Measurements from ENCODE around the gene ZNF780A.
"Not testable (repeated sequence)": the region's sequence is repeated elsewhere in the genome, so short reads cannot be mapped to it uniquely, and the experiment has no call there.

ZNF780A gene

DNA sequence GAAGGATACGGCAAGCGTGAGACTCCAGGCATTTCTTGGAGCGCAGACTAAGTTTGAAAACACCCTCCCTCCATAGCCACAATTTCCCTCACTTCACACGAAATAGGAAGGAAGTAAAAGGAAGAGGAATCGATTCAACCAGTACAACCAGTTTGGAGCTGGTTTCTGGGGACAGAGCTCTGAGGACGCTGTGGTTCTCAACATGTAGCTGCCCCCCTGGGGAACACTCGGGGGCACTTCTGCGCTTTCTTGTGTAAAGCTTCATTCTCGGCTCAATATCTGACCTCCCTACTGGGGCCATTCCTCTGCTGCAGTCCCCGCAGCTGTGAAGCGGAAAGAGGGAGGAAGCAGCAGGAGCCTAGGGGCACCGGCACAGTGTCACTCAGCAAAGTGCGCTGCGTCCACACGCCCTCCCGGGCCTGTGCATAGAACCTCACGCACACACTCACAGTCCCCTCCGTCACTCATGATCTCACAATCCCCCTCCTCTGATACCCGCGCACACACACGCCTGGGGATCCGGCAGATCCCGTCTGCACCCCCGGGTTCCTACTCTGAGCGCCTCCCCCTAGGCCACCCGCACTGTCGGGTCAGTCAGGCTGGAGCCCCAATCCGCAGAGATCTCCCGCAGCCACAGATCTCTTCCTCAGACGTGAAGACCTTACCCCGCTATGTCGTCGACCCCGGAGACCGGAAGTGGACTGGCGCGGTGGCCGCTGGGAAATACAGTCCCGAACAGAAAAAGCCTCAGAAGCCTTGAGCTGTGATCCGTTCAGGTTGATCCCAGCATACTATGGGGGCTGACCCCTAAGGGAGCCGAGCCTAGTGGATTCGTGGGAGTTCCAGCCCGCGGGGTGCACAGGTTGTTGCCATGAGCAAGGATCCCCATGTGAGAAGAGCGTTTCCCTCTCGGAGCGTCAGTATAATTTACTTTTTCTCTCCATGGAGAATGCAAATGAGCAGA is at the start of gene ZNF780A:
ZNF780A (minus strand) TSS at position 703 of the 964 bp plus-strand sequence. CDS start 6,190 bp downstream, outside the sequence.
- DNase-seq: peak; percentile 77

DNA sequence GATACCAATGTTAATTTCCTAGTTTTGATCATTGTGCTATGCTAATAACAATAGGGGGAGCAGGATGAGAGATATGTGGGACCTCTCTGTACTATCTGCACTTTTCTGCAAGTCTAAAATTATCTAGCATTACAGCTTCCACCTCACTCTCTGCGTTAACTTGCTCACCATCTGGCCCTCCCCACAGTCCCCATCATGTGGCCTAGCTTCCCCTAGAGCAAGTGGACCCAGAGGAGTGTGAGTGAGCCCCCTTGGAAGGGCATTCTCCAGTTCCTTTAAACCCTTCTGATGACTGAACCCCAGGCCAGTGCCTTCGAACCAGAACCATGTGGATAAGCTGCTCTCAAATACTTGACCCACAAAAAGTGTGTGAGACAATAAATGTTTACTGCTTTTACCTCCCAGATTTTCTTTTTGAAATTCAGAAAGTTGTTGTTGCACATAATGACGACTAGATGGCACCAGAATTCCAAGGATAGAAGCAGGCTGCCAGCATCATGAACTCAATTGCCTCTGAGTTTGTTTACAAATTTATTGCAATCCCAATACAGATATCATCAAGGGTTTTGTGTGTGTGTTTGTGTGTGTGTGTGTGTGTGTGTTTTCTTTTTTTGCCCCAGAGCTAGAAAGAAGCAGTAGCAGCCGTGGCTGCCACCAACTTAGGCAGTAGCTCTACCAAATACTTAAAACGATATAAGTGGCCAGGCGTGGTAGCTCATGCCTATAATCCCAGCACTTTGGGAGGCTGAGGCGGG is 49.0 kb upstream of the ZNF780A start:
- peak; percentile 65 for DNase-seq

DNA sequence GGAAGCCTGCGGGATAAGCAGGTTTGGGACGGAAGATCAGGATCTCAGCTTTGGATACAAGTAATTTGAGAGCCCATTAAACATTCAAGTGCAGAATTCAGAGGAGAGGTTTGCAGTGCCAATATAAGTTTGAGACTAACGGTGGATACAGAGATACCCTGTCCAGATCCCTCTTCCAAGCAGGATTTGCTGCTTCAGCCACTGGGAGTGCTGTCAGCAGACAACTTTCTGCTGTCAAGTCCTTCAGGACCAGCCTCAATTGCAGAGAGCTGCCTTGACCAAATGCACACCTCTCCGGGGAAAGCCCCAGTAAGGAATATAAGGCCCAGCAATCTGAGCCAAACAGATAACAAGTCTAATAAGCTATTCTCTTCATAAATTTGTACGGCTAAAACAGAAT is 46.1 kb upstream of the ZNF780A start:
- no peak for DNase-seq

DNA sequence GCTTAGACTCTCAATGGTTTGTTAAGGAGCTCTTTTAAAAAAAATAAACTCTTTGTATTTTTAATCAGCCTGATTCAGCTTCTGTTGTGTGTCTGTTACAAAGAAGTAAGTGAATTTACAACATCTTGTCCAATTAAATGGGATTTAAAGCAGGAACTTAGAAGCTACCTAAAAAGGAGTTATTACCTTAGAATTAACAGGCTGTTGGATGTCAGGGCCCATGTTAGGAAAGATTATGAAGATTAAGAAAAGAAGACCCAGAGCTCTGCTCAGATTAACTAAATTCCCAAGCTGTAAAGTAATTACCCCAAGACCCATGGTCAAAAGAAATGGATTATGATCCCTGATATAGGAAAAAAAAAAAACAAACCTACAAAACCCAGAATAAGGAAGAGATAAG is 44.1 kb upstream of the ZNF780A start:
- DNase-seq: no peak

DNA sequence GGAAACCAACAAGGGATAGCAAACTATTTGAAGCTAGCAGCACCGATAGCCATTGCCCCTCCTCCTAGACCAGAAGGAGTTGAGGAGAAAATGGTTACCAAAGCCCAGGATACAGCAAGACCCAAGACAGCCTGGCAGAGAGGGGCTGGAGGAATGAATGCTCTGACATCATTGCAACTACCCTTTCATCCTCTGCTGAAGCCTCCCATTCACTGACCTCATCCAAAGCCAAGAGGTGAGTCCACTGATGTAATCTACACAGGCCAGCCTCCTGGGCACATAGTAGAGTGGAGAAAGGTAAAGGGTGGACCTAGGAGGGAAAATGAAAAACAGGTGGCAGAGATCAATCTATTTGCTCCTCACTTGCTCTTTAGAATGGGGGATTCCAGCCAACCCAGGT is 42.7 kb upstream of the ZNF780A start:
- no peak for DNase-seq

DNA sequence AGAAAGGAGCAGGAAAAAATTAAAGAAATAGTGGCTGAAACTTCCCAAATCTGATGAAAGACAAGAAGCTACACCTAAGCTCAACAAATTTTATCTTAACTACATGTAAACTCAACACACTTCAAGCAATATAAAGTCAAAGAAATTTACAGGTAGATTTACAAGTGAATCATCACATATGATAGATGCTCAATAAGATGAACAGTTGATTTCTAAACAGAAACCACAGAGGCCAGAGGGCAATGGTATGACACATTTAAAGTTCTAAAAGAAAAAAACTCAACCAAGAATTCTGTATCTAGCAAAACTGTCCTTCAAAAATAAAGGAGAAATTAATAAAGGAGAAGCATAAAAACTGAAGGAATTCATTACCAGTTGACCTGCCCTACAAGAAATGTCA is 39.3 kb upstream of the ZNF780A start:
- no peak for DNase-seq

GRCh38 chr19:40129425-40129824 is 38.7 kb upstream of the ZNF780A start:
- no peak for DNase-seq

GRCh38 chr19:40128991-40129390 is 38.2 kb upstream of the ZNF780A start:
- DNase-seq: no peak

- no peak for DNase-seq
Measured at GRCh38 chr19:40119380-40119779, 28.6 kb upstream of the ZNF780A start.

DNA sequence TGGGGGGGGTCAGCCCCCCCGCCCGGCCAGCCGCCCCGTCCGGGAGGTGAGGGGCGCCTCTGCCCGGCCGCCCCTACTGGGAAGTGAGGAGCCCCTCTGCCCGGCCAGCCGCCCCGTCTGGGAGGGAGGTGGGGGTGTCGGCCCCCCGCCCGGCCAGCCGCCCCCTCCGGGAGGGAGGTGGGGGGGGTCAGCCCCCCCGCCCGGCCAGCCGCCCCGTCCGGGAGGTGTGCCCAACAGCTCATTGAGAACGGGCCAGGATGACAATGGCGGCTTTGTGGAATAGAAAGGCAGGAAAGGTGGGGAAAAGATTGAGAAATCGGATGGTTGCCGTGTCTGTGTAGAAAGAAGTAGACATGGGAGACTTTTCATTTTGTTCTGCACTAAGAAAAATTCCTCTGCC is 27.9 kb upstream of the ZNF780A start:
- not testable (repeated sequence) for DNase-seq

GRCh38 chr19:40116075-40116474 is 25.3 kb upstream of the ZNF780A start:
- no peak for DNase-seq

DNA sequence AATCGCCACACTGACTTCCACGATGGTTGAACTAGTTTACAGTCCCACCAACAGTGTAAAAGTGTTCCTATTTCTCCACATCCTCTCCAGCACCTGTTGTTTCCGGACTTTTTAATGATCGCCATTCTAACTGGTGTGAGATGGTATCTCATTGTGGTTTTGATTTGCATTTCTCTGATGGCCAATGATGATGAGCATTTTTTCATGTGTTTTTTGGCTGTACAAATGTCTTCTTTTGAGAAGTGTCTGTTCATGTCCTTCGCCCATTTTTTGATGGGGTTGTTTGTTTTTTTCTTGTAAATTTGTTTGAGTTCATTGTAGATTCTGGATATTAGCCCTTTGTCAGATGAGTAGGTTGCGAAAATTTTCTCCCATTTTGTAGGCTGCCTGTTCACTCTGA is 23.4 kb upstream of the ZNF780A start:
- DNase-seq: not testable (repeated sequence)

DNA sequence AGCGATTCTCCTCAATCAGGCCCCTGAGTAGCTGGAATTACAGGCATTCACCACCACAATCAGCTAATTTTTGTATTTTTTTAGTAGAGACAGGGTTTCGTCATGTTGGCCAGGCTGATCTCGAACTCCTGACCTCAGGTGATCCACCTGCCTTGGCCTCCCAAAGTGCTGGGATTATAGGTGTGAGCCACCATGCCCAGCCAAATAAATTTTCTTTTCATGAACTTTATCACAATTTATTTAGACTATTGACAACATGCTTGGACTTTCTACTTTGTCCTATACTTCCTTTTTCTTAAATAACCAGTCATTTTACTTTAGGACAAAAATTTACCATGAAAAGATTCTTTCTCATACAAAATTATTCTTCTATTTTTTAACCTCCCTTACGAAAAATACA is 21.5 kb upstream of the ZNF780A start:
- DNase-seq: not testable (repeated sequence)

GRCh38 chr19:40110570-40110969 is 19.8 kb upstream of the ZNF780A start:
- DNase-seq: no peak

- DNase-seq: no peak
Measured at GRCh38 chr19:40104754-40105153, 14.0 kb upstream of the ZNF780A start.

DNA sequence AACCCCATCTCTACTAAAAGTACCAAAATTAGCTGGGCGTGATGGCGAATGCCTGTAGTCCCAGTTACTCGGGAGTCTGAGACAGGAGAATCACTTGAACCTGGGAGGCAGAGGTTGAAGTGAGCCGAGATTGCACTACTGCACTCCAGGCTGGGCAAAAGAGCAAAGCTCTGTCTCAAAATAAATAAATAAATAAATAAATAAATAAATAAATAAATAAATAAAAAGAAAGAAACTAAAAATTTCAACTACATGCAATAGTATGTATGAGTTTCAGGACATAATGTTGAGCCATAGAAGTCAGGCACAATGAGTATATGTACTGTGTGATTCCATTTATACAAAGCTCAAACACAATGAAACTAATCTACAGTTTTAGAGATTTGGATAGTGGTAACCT is 12.9 kb upstream of the ZNF780A start:
- DNase-seq: no peak

DNA sequence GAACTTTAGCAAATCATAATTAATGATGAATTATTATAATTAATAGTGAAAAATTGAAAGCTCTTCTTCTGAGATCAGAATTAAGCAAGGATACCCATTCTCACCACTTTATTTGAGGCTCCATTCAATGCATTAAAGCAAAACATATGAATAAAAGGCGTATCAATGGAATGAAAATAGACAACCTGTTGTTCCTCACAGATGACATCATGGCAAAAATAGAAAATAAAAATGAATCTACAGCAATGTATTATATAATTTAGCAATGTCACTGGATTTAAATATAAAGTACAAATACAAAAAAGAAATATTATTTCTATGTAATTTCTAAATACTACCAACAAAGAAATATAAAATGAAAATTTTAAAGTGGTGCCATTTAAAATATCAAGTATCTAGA is 11.1 kb upstream of the ZNF780A start:
- DNase-seq: no peak

GRCh38 chr19:40093416-40093815 is 2.7 kb upstream of the ZNF780A start:
- DNase-seq: no peak

DNA sequence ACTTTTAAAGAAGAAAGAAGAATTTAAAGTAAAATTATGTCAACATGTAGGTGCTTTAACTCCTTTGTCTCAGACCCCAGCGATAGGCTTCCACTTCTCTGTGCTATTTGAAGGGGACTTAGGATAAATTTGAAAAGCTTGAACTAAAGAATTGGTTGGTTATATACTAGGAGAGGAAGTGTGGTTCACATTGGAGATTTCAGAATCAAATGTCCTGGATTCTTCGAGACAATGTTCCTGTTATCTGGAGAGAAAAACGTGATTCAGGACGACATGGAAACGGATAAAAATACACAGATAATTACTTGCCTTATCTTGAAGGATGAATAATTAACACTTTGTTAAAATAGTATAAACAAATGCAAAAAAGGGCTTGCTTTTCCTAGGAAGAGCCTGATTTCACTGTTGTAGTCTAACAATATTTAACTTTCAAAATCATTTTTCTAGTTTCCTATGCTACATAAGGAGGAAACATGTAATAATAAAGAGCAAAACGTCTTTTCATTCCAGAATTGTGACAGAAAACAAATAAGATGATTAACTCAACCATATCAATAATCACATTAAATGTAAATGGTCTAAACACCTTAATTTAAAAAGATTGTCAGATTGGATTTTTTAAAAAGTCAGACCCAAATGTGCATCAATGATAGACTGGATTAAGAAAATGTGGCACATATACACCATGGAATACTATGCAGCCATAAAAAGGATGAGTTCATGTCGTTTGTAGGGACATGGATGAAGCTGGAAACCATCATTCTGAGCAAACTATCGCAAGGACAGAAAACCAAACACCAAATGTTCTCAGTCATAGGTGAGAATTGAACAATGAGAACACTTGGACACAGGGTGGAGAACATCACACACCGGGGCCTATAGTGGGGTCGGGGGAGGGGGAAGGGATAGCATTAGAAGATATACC is 724 bp upstream of the ZNF780A start:
- DNase-seq: no peak

DNA sequence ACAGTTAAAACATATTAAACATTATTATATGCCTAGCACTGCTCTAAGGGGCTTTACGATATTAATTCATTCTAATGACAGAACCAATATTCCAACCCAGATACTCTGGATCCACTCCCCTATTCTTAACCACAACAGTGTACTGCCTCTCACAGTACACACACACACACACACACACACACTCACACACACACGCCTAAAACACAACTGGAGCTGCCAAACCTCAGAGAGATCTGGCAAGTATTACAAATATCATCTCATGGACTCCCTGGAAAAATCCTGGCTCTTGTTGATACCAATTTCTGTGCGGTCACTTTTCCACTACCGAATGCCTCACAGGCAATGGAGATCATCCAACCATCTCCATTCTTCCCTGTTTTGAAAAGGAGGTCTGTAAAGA is 1.3 kb downstream of the ZNF780A start:
- peak; percentile 19 for DNase-seq

GRCh38 chr19:40088299-40089047 is 2.3 kb downstream of the ZNF780A start:
- no peak for DNase-seq

DNA sequence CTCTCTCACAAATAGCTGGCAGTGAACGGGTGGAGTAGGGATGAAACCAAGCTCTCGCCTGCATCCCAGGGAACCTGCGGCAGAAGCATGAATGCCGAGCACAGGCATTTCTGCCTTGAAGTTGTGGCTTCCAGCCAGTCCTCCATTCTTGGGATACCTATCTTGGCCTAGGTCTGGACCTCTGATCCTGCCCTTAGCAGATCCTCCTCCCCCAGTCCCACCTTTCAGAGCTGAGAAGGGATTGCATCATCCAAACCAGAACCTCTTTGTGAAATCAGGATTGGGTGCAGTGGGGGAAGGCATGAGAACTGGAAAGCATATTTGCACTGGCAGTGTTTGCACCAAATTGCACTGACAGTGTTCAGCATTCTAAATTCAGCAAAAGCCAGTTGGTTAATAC is 5.8 kb downstream of the ZNF780A start:
- no peak for DNase-seq

Data from CD4-positive, alpha-beta T cell treated with Interleukin-12 subunit alpha and Interleukin-12 subunit beta, for 1 hour (primary cell).